Nephron (organoid): ENCODE measurements around the gene EREG.

Experiments used
- H3K27ac Mint-ChIP-seq, 3 experiments: 2 replicates each; pipeline ENCODE4 v1.8.0; 2020; ENCODE audit warnings: mixed read lengths in 3 of 3, mild to moderate bottlenecking in 2 of 3, moderate library complexity in 1 of 3
- H3K27me3 Mint-ChIP-seq: 2 replicates; pipeline ENCODE4 v1.8.0; 2021; ENCODE audit warnings: low read depth, mild to moderate bottlenecking, moderate library complexity, mixed read lengths
- H3K36me3 Mint-ChIP-seq: 2 replicates; pipeline ENCODE4 v1.8.0; 2020; ENCODE audit warnings: low read depth, mixed read lengths
- H3K4me1 Mint-ChIP-seq: 2 replicates; pipeline ENCODE4 v1.8.0; 2020; ENCODE audit warnings: mixed read lengths
- H3K4me3 Mint-ChIP-seq, 3 experiments: 2 replicates each; pipeline ENCODE4 v1.8.0; 2020; ENCODE audit warnings: mild to moderate bottlenecking in 3 of 3, mixed read lengths in 3 of 3, moderate library complexity in 2 of 3
- H3K9me3 Mint-ChIP-seq: 2 replicates; pipeline ENCODE4 v1.8.0; 2020; ENCODE audit warnings: mixed read lengths
- CTCF ChIP-seq, 3 experiments: fragments of 200-600 bp; sonication (generic); IDR thresholded peaks; one replicate each; pipeline ENCODE4 v1.5.0; 2021; ENCODE audit warnings: antibody characterized with exemption in 3 of 3; ENCODE audit not compliant: unreplicated experiment in 3 of 3

Gene EREG

GRCh38 chr4:74353858-74354257 lies 11.1 kb upstream of the EREG start:
- Mint-ChIP-seq H3K4me1 (no peaks in the 10 kb centered on the region), H3K27me3 (no peaks in the 10 kb centered on the region), H3K36me3 (no peaks in the 10 kb centered on the region), H3K4me3 (no peak overlapping the region), H3K27ac (no peak overlapping the region), H3K9me3 (no peaks in the 10 kb centered on the region)
- TF ChIP-seq CTCF (IDR thresholded peaks at IDR 0.05; ENCODE audit: unreplicated experiment in 3 of 3): no peak

GRCh38 chr4:74357965-74358364 lies 7.0 kb upstream of the EREG start:
- Mint-ChIP-seq H3K9me3 (no peaks in the 10 kb centered on the region), H3K27me3 (peaks cover 9% of the 10 kb centered on the region), H3K4me3 (no peak overlapping the region), H3K4me1 (no peaks in the 10 kb centered on the region), H3K27ac (no peak overlapping the region), H3K36me3 (no peaks in the 10 kb centered on the region)
- no peak for TF ChIP-seq CTCF (IDR thresholded peaks at IDR 0.05; ENCODE audit: unreplicated experiment in 3 of 3)

GRCh38 chr4:74361671-74362070 lies 3.3 kb upstream of the EREG start:
- Mint-ChIP-seq H3K27ac (no peak overlapping the region), H3K27me3 (peaks cover 43% of the 10 kb centered on the region), H3K4me1 (peaks cover 18% of the 10 kb centered on the region), H3K4me3 (no peak overlapping the region), H3K9me3 (no peaks in the 10 kb centered on the region), H3K36me3 (no peaks in the 10 kb centered on the region)
- no peak for TF ChIP-seq CTCF (IDR thresholded peaks at IDR 0.05; ENCODE audit: unreplicated experiment in 3 of 3)

- Mint-ChIP-seq H3K4me1 (peaks cover 18% of the 10 kb centered on the region), H3K27ac (no peak overlapping the region), H3K9me3 (no peaks in the 10 kb centered on the region), H3K4me3 (no peak overlapping the region), H3K36me3 (no peaks in the 10 kb centered on the region), H3K27me3 (peaks cover 50% of the 10 kb centered on the region)
- no peak for TF ChIP-seq CTCF (IDR thresholded peaks at IDR 0.05; ENCODE audit: unreplicated experiment in 3 of 3)
Measured at GRCh38 chr4:74362347-74362746, 2.6 kb upstream of the EREG start.

- Mint-ChIP-seq H3K4me1 (peaks cover 18% of the 10 kb centered on the region), H3K4me3 (peak overlapping the region; percentile 73 to 81 (median 76)), H3K36me3 (no peaks in the 10 kb centered on the region), H3K27ac (no peak overlapping the region), H3K27me3 (peaks cover 58% of the 10 kb centered on the region), H3K9me3 (no peaks in the 10 kb centered on the region)
- no peak for TF ChIP-seq CTCF (IDR thresholded peaks at IDR 0.05; ENCODE audit: unreplicated experiment in 3 of 3)
Measured at GRCh38 chr4:74364256-74364651, 691 bp upstream of the EREG start.

- Mint-ChIP-seq H3K27me3 (peaks cover 61% of the 10 kb centered on the region), H3K4me1 (peaks cover 18% of the 10 kb centered on the region), H3K36me3 (no peaks in the 10 kb centered on the region), H3K27ac (no peak overlapping the region), H3K9me3 (no peaks in the 10 kb centered on the region), H3K4me3 (peak overlapping the region; percentile 41 to 76 (median 73))
- TF ChIP-seq CTCF (IDR thresholded peaks at IDR 0.05; ENCODE audit: unreplicated experiment in 3 of 3): no peak
Measured at GRCh38 chr4:74365761-74366160, 816 bp downstream of the EREG start.
